ENCODE data around the gene FOXN3.

GRCh38 chr14:89343356-89343755, 73.7 kb downstream of the FOXN3 start:
- TF ChIP-seq RAD21 (conservative IDR thresholded peaks at IDR 0.05) (no peak), CTCF (IDR thresholded peaks at IDR 0.05; ENCODE audit: poor library complexity, severe bottlenecking) (no peak), EZH2 (IDR thresholded peaks at IDR 0.05; ENCODE audit: borderline replicate concordance, insufficient read depth, low read length, poor library complexity, severe bottlenecking) (no peak)

All from neural cell (in vitro differentiated cells).